ENCODE data around the gene SPON1. TPM values are rescaled to one million over a fixed set of nuclear protein-coding genes. Genes with fewer than 3 reads are reported as not detected.

Gene SPON1

GRCh38 chr11:14315130-14315529, 352.6 kb downstream of the SPON1 start:
- Histone ChIP-seq H3K4me3 (ENCODE audit: insufficient read depth in 1 of 2, low read depth in 1 of 2, low read length in 2 of 2) (no peak overlapping the region), H4K91ac (ENCODE audit: low read length) (no peak overlapping the region), H2BK12ac (ENCODE audit: low read length in 2 of 2) (no peak overlapping the region), H2AFZ (ENCODE audit: low read depth, low read length) (no peak overlapping the region), H2BK15ac (ENCODE audit: low read depth, poor library complexity, severe bottlenecking) (no peak overlapping the region), H3K14ac (ENCODE audit: low read length in 2 of 2) (no peak overlapping the region), H3K23ac (ENCODE audit: low read length in 2 of 2) (no peak overlapping the region), H3K27ac (ENCODE audit: low read length, poor library complexity, severe bottlenecking) (no peak overlapping the region), H3K79me1 (replicated peaks; ENCODE audit: low read length, poor library complexity, severe bottlenecking) (no peaks in the 10 kb centered on the region), H2BK120ac (ENCODE audit: low read depth, low read length) (no peak overlapping the region), H3K18ac (ENCODE audit: low read depth in 1 of 2, low read length in 2 of 2) (no peak overlapping the region), H2AK5ac (ENCODE audit: low read length, severe bottlenecking) (no peak overlapping the region), H4K8ac (ENCODE audit: low read length) (no peak overlapping the region), H3K9ac (ENCODE audit: low read length) (no peak overlapping the region), H3K27me3 (ENCODE audit: control insufficient read depth in 1 of 2, insufficient read depth in 1 of 2, low read length in 2 of 2) (no peaks in the 10 kb centered on the region), H2BK5ac (ENCODE audit: low read depth, low read length, poor library complexity, severe bottlenecking) (no peak overlapping the region), H3K4ac (ENCODE audit: low read depth in 1 of 2, low read length in 2 of 2) (no peak overlapping the region), H3K9me3 (ENCODE audit: control insufficient read depth, low read length) (no peaks in the 10 kb centered on the region), H3K36me3 (ENCODE audit: control insufficient read depth in 1 of 2, insufficient read depth in 2 of 2, low read depth in 1 of 2, low read length in 2 of 2) (no peaks in the 10 kb centered on the region), H3K4me1 (ENCODE audit: control insufficient read depth, insufficient read depth, low read depth, low read length) (peaks cover 18% of the 10 kb centered on the region), H3K4me2 (ENCODE audit: low read length, poor library complexity, severe bottlenecking) (no peak overlapping the region)
- 88% methylated on average over 1 of the region's 2 CpGs for WGBS
- DNase-seq = no peak

Small RNA genes within 50 kb of the gene (small RNA-seq; reads per million reads assigned to genes)
- gene RNA5SP332 (ENCODE audit: low read depth) = not detected
